H1 (cell line): ENCODE measurements around the gene XYLB. TPM values are rescaled to one million over a fixed set of nuclear protein-coding genes. Genes with fewer than 3 reads are reported as not detected.

Experiments
- GTF2F1 ChIP-seq: IDR thresholded peaks from 2 replicates; pipeline ENCODE4 v1.6.1; 2012; ENCODE audit warnings: low read depth, low read length, improper control_type of control experiment, borderline replicate concordance
- SP4 ChIP-seq: IDR thresholded peaks from 2 replicates; pipeline ENCODE4 v1.6.1; 2012; ENCODE audit warnings: low read length, inconsistent platforms
- YY1 ChIP-seq: IDR thresholded peaks from 2 replicates; pipeline ENCODE4 v1.6.1; 2011; ENCODE audit warnings: low read depth, mild to moderate bottlenecking, low read length
- polyA plus RNA-seq, 7 experiments: library from polyadenylated mRNA; depleted of rRNA in 3 of 7; stranded (reverse) in 5 of 7; unstranded in 2 of 7; fragments of >200 nt in 5 of 7; fragments of 200-250 nt in 2 of 7; gene quantifications; 1 replicate in 5 of 7; 2 replicates in 1 of 7; 4 replicates in 1 of 7; pipeline versions ENCODE4 v1.2.1 to v1.2.3, GENCODE V29; 2011 to 2013; ENCODE audit warnings: missing spikeins in 2 of 7, mixed read lengths in 2 of 7
- total RNA-seq: library from RNA; stranded (reverse); fragmentation: NEBNext Ultra II Directional; extraction: Animal tissue kit (Norgen Biotek cat#: 25700); gene quantifications from 2 replicates; pipeline ENCODE4 v1.2.1, GENCODE V29; 2021

XYLB gene
- total and polyA plus RNA-seq, 2 of the 8 experiments (the other 6 are each of a cell fraction or from before 2014, with no cell fraction given) = 1.7 to 5.5 TPM

GRCh38 chr3:38325256-38325655 is 21.3 kb upstream of the XYLB start (continued):
- no peak for TF ChIP-seq YY1
- no peak for TF ChIP-seq GTF2F1
- no peak for TF ChIP-seq SP4
- TF ChIP-seq, all 59 proteins: peak for 0
